ENCODE results near the gene MBTPS1. TPM values are rescaled to one million over a fixed set of nuclear protein-coding genes. Genes with fewer than 3 reads are reported as not detected.

MBTPS1 gene
- total RNA-seq, 2 donors from 2014 or later: 69.6 to 80.7 TPM

DNA sequence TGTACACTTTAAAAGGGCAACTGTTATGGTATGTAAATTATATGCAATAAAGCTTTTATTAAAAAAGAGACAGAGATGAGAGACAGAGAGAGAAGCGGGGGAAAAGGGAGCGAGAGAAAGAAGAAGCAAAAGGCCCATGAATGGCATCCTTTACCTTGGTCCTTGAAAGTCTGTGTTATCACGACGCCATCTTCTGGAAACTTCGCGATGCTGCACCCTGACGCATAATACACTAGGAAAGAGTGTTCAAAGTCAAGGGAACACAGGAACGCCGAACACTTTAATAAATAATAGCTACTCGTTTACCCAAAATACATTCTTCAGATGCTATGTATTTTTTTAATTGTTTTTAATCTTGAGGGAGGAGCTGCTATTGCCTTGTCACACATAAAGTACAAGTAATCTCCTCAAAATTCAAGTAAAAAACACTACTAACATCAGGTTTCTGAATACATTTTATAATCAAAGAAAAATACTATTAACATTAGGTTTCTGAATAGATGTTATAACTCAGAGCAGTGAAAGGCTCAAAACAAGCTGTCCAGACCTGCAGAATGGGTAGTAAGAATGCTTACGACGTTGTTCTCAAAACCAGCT, 51.1 kb downstream of the MBTPS1 start:
- Histone ChIP-seq H3K36me3 (peaks cover 23% of the 10 kb centered on the region), H3K27me3 (no peaks in the 10 kb centered on the region), H3K9me3 (no peaks in the 10 kb centered on the region), H3K9ac (ENCODE audit: low read depth in 2 of 2, low read length in 2 of 2) (no peak overlapping the region), H3K27ac (no peak overlapping the region), H3K4me1 (no peaks in the 10 kb centered on the region), H3K4me3 (no peak overlapping the region)
- peak; percentile 66 for DNase-seq
- TF ChIP-seq, protein P1, sequence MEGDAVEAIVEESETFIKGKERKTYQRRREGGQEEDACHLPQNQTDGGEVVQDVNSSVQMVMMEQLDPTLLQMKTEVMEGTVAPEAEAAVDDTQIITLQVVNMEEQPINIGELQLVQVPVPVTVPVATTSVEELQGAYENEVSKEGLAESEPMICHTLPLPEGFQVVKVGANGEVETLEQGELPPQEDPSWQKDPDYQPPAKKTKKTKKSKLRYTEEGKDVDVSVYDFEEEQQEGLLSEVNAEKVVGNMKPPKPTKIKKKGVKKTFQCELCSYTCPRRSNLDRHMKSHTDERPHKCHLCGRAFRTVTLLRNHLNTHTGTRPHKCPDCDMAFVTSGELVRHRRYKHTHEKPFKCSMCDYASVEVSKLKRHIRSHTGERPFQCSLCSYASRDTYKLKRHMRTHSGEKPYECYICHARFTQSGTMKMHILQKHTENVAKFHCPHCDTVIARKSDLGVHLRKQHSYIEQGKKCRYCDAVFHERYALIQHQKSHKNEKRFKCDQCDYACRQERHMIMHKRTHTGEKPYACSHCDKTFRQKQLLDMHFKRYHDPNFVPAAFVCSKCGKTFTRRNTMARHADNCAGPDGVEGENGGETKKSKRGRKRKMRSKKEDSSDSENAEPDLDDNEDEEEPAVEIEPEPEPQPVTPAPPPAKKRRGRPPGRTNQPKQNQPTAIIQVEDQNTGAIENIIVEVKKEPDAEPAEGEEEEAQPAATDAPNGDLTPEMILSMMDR (IDR thresholded peaks at IDR 0.05): peak; percentile 67
- intact Hi-C loops (cut with DNase I): loop anchor here (5.0 kb wide), 1 partner anchor 238 kb away; no protein-coding TSS in a partner anchor

- intact Hi-C loops (cut with DNase I): loop anchor here (5.0 kb wide), 1 partner anchor 97 kb away; the partner anchor contains the start of gene NECAB2
These were observed 52.8 kb downstream of the MBTPS1 start for GRCh38 chr16:84063980-84064379.

DNA sequence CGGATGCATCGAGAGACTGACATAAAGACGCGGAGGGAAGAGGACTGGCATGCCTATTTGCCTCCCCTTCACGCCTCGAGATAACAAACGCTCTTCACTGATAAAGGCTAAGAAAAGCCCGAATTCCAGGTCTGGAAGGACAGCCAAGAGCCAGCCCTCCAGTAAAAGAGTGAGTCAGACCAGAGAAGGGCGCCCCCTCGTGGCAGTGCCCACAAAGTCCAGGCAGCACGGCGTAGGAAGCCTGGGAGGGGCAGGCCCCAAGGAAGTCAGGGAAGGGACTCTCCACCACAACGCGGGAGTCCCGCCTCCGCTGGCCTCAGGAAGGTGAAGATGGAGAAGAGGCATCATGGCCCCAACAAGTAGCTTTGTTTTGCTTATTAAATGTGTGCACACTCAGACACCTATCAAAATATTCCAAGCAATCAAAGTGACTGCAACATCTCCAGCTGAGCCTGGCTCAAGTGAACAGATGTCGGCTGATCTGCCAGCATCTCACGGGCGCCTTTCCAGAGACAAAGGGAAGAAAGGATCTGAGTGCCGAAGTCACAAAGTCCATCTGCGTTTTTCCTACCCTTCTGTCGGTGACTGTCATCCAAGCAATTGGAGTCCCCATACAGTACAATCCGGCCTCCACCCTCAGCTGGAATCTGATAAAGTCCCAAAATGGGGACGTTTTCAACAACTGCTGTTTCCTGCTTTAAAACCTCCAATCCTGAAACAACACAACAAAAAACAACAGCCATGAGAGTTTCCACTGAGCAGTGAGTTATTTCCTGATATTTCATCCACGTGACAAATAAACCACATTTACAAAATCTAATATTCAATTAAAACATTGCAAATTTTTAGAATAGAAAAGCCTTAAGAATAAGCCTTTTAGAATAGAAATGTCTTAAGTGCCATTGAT, 53.8 kb downstream of the MBTPS1 start:
- Histone ChIP-seq H3K4me1 (no peaks in the 10 kb centered on the region), H3K36me3 (peaks cover 15% of the 10 kb centered on the region), H3K27ac (no peak overlapping the region), H3K9me3 (no peaks in the 10 kb centered on the region), H3K9ac (ENCODE audit: low read depth in 2 of 2, low read length in 2 of 2) (no peak overlapping the region), H3K4me3 (no peak overlapping the region), H3K27me3 (no peaks in the 10 kb centered on the region)
- TF ChIP-seq, protein P1 (IDR thresholded peaks at IDR 0.05): peak; percentile 89
- DNase-seq: peak; percentile 69
- intact Hi-C loops (cut with DNase I): loop anchor here (5.0 kb wide), 1 partner anchor 96 kb away; the partner anchor contains the start of gene NECAB2

More at GRCh38 chr16:84063980-84064379, 52.8 kb downstream of the MBTPS1 start:
- TF ChIP-seq, protein P1 (IDR thresholded peaks at IDR 0.05): no peak
- no peak for DNase-seq
- no peak overlapping the region for H3K9ac ChIP-seq (ENCODE audit: low read depth in 2 of 2, low read length in 2 of 2)
- H3K27me3 ChIP-seq: no peaks in the 10 kb centered on the region
- no peak overlapping the region for H3K27ac ChIP-seq
- H3K36me3 ChIP-seq: peaks cover 23% of the 10 kb centered on the region
- H3K4me3 ChIP-seq: no peak overlapping the region
- no peaks in the 10 kb centered on the region for H3K4me1 ChIP-seq
- no peaks in the 10 kb centered on the region for H3K9me3 ChIP-seq

GRCh38 chr16:84061236-84061819, 55.4 kb downstream of the MBTPS1 start:
- Histone ChIP-seq H3K27me3 (no peaks in the 10 kb centered on the region), H3K9me3 (no peaks in the 10 kb centered on the region), H3K9ac (ENCODE audit: low read depth in 2 of 2, low read length in 2 of 2) (no peak overlapping the region), H3K4me3 (no peak overlapping the region), H3K27ac (no peak overlapping the region), H3K4me1 (no peaks in the 10 kb centered on the region), H3K36me3 (peaks cover 8% of the 10 kb centered on the region)
- TF ChIP-seq, protein P1 (IDR thresholded peaks at IDR 0.05): no peak
- intact Hi-C loops (cut with DNase I): loop anchor here (5.0 kb wide), 1 partner anchor 94 kb away; the partner anchor contains the start of gene NECAB2
- DNase-seq: no peak

All from colonic mucosa (tissue), 4 donors.